Measurements from ENCODE around the gene MGAT3.

Gene MGAT3

GRCh38 chr22:39488563-39489083 lies 31.8 kb downstream of the MGAT3 start:
- no peak overlapping the region for H3K4me3 ChIP-seq (ENCODE audit: low read length)
- DNase-seq (ENCODE audit: low read depth) = no peak
- no peak for TF ChIP-seq CTCF (IDR thresholded peaks at IDR 0.05; ENCODE audit: insufficient read depth, low read depth, low read length, missing control alignments)

- H3K4me3 ChIP-seq (ENCODE audit: low read length) = no peak overlapping the region
- no peak for DNase-seq (ENCODE audit: low read depth)
- TF ChIP-seq CTCF (IDR thresholded peaks at IDR 0.05; ENCODE audit: insufficient read depth, low read depth, low read length, missing control alignments) = no peak
Measured at GRCh38 chr22:39489094-39490068, 32.6 kb downstream of the MGAT3 start.

GRCh38 chr22:39490135-39490798 lies 33.5 kb downstream of the MGAT3 start:
- DNase-seq (ENCODE audit: low read depth) = peak; percentile 84
- TF ChIP-seq CTCF (IDR thresholded peaks at IDR 0.05; ENCODE audit: insufficient read depth, low read depth, low read length, missing control alignments) = no peak
- H3K4me3 ChIP-seq (ENCODE audit: low read length) = no peak overlapping the region

GRCh38 chr22:39490966-39491680 lies 34.3 kb downstream of the MGAT3 start:
- TF ChIP-seq CTCF (IDR thresholded peaks at IDR 0.05; ENCODE audit: insufficient read depth, low read depth, low read length, missing control alignments) = no peak
- no peak for DNase-seq (ENCODE audit: low read depth)

GRCh38 chr22:39491696-39492095 lies 34.9 kb downstream of the MGAT3 start:
- H3K4me3 ChIP-seq (ENCODE audit: low read length) = no peak overlapping the region
- no peak for DNase-seq (ENCODE audit: low read depth)
- no peak for TF ChIP-seq CTCF (IDR thresholded peaks at IDR 0.05; ENCODE audit: insufficient read depth, low read depth, low read length, missing control alignments)

More at GRCh38 chr22:39490966-39491680, 34.3 kb downstream of the MGAT3 start:
- no peak overlapping the region for H3K4me3 ChIP-seq (ENCODE audit: low read length)

- TF ChIP-seq CTCF (IDR thresholded peaks at IDR 0.05; ENCODE audit: insufficient read depth, low read depth, low read length, missing control alignments) = no peak
- DNase-seq (ENCODE audit: low read depth) = no peak
- no peak overlapping the region for H3K4me3 ChIP-seq (ENCODE audit: low read length)
Measured at GRCh38 chr22:39492186-39492585, 35.4 kb downstream of the MGAT3 start.
